ENCODE results near the gene ZRANB2.

ZRANB2 gene

DNA sequence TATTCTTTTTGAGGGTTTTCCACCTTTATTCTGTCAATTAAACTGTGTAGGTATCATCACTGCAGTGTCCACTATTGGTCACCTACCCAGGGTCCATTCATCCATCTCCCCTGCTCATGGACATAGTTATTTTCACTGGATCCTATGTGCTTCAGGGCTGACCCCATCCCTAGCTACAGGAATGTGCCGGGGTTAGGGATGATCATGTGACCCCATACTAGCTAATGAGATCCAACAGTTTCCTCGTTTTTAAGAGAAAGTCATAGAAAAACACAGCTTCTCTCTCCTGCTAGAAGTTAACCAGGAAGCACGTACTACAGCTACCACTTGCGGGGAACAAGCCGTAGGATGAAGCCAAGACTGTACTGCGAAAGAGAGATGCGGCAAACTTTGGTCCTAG lies 52.8 kb downstream of the ZRANB2 start:
- DNase-seq: no peak

DNA sequence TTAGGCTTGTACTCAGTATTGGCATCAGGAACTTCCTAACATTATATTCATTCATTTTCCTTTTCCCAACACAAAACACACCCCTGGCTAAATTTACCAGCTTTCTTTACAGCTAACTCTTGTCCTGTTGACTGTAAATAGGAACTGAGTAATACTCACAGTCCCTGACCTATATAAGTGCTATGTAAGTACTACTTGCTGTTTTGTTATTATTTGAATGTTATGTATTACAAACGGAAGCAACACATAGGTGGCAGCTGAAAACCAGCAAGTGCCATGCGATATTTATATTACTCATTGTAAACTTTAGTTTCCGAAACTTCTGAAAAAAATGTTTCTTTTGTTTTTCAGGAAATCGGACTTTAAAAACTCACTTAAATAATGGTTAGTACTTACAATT lies 54.7 kb downstream of the ZRANB2 start:
- no peak for DNase-seq

DNA sequence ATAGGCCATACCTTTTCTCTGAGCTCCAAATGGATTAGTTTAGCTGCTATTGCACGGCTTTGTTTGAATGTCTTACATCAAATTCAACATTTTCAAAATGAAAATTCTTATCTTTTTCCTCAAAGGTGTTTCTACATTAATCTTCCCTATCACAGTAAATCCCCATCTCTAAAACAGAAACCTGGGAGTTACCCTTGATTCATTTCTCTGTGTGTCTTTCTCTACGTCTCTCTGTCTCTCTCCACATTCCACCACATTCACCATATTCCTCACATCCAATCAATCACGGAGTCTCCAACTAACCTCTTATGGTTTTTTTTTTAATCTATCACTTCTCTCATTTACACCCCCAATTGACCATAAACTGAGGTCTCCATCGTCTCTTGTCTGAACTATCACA lies 57.3 kb downstream of the ZRANB2 start:
- no peak for DNase-seq

DNA sequence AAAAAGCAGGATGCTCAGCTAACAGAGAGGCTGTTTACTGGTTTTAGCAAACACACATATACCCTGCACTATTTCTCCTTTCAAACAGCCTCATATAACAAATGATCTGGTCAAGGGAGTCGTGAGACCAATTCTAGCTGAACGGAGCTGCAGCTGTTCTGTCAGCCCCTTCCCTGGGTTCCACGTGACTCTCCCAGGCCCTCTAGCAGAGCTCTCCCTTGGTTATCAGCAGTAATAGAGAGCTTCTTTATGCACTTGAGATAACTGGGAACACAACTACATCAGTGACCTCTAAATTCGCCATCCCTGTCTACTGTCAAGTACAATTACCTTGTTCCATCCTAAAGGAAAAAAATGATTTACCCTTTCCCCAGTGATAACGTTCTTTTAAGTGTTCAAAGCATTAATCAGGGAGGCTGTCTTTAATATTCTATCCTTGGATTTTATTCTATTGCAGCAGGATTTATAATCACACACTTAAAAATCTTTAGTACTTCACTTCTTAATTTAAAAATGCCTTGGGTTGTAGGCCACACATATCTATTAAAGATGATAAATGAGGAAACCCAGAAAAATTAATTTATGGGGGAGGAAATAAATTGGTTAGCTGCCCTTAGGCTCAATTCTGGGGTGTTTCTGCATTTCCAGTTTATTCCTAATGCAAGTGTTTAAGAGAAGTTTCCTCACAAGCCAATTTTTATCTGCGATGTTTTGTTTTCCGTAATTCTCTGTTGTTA lies 61.4 kb downstream of the ZRANB2 start:
- no peak for DNase-seq

DNA sequence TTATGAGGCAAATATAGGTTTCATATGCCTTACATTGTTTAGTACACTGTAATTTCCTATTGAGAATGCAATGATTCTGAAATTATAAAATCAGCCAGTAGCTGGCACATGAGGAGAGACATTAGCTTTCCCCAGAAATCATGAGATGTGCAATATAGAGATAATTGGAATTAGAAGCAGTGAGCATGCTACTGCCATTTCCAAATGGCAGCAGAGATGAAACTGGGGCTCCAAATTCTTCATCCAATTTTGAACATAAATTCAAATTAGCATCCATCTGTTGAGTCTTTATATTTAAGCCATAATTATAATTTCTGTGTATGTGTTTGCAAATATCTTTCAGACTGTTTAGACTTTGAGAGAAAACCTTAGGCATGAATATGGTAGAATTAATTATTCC lies 62.0 kb downstream of the ZRANB2 start:
- no peak for DNase-seq

DNA sequence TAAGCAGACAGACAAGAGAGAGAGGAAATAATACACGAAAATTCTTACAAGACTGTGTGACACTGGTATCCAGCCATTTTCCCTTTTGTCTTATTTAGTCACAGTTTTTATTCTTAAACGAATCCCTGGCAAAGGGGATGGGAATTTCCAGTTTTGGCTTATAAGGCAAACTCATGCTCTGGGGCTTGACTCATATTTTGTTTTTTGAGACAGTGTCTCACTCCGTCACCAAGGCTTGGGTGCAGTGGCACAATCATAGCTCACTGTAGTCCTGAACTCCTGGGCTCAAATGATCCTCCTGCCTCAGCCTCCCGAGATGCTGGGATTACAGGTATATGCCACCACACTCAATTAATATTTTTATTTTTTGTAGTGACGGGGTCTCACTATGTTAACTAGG lies 65.1 kb downstream of the ZRANB2 start:
- no peak for DNase-seq

DNA sequence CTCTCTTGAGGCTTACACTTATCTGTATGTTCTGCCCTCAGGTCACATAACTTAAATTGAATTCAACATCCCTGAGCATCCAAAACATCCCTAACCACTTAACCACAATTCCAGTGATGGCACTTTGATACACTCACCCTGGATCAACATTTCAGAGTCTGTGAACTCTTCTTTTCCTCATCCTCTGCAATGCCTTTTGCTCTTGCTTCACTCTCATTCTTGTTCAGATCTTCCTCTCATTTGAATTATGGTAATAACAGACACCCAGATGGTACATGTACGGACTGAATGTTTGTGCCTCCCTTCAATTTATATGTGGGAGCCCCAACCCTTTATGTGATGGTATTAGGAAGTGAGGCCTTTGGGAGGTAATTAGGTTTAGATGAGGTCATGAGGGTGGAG lies 66.7 kb downstream of the ZRANB2 start:
- no peak for DNase-seq
